DMS53 treated with DMSO at 0.1 percent for 48 hours (cell line): ENCODE results near the gene NKX2-3.

ENCODE experiments used
- DNase-seq: peaks from one replicate; lab custom pipeline; 2025; ENCODE audit not compliant: unreplicated experiment; lab: John Stamatoyannopoulos, UW

NKX2-3 gene

DNA sequence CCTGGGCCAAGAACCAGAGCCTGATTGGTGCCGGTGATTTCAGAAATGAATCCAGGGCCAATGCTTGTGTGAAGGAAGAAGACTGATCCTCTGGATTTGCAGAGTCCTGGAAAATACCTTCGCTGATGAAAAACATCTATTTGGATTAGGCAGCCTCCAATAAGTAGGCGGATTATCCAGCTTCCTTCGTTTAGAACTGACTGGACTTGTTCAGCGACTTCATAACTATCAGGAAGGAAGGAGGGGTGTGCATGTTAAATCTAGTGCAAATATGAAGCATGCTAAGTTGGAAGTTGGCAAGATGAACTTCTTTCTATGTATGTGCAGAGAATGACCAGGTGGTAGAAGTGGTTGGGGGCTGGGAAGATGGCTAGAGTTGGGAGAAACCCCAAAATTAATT lies 41.0 kb downstream of the NKX2-3 start:
- no peak for DNase-seq

- no peak for DNase-seq
Measured at GRCh38 chr10:99579971-99580370, 47.2 kb downstream of the NKX2-3 start.

DNA sequence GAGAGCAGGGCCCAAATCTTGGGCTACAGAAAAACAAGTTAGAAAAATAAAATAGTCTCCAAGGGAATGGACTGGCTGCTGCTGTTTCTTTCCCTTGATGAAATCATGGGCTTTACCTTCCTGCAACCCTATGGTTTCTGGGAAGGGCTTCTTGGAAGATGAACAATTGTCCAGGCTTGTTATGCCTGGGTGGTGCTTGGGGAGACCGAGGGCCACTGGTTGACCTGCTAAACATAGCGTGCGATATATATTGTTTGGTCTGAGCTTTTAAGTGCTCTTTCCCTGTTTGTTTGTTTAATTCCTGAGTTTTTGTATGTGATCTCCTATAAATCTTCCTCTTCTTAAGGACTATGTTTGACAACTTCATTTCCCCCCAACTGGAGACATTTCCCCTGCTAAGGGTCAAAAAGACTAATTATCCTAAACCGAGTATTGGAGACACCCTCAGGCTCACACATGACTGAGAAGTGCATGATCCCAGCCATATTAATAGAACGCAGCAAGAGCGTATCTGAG lies 49.6 kb downstream of the NKX2-3 start:
- no peak for DNase-seq

DNA sequence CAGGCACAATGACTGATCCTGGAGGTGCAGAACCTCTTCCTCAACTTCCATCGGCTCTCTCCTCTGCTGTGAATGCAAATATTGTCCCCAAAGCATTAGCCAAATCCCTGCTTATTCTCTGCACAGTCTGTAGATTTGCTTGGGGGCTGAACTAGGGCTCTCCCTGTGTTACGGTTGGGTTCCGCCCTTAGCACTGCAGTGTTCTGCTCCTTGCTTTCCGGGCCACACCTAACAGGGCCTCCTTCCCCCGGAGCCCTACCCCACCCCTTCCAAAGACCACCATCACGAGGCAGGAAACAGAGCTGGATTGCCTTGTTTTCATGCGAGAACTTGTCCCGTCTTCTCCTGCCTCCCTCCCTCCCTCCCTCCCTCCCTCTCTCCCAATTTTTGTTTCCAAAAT lies 50.9 kb downstream of the NKX2-3 start:
- DNase-seq, result no peak
